Measurements from ENCODE around the gene NFYC.

The NFYC gene

DNA sequence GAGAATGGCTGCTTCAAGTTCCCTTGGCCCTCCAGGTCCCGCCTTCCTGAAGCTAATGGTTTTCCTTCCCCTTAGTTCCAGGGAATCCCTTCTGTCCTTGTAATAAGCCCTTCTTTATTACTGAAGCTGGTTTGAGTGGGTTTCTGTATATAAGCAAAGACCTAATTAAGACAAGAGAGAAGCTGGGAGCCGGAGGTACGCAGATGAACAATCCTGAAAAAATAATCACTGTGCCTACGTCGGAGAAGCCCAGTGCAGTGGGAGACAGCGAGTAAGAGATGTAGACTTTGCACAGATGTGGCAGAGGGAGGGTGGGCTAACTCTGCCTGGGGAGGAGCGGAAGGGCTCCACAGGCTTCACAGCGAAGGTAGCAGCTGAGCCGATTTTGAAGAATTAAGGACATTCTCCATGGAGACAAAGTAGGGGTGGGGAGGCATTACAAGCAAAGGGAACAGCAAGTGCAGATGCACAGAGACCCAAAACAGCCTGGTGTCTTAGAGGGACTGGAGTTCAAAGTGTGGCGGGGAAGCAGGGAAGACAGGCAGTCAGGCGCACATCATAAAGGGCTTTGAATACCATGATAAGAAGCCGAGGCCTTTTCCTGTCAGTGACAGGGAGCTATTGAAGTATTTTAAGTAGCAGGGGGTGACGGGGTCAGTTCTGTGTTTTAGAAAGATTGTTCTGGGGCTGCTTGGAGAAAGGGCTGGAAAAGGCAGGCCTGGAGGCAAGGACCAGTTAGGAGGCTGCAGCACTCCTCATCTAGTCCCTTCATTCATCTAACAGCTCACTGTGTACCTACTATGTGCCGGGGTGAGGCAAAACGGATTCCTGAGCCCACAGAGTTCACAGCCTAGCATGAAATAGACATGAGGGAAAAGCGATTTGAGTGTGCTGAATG is 32.5 kb upstream of the NFYC start:
- DNase-seq (ENCODE audit: low spot score) = no peak
- in situ Hi-C loops (cut with MboI; ENCODE audit: low sequenced_read_pairs, unreplicated experiment) = no loop called here
- TF ChIP-seq, protein P1, sequence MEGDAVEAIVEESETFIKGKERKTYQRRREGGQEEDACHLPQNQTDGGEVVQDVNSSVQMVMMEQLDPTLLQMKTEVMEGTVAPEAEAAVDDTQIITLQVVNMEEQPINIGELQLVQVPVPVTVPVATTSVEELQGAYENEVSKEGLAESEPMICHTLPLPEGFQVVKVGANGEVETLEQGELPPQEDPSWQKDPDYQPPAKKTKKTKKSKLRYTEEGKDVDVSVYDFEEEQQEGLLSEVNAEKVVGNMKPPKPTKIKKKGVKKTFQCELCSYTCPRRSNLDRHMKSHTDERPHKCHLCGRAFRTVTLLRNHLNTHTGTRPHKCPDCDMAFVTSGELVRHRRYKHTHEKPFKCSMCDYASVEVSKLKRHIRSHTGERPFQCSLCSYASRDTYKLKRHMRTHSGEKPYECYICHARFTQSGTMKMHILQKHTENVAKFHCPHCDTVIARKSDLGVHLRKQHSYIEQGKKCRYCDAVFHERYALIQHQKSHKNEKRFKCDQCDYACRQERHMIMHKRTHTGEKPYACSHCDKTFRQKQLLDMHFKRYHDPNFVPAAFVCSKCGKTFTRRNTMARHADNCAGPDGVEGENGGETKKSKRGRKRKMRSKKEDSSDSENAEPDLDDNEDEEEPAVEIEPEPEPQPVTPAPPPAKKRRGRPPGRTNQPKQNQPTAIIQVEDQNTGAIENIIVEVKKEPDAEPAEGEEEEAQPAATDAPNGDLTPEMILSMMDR (IDR thresholded peaks at IDR 0.05; ENCODE audit: borderline replicate concordance, control extremely low read depth, extremely low read depth, insufficient read depth, missing control alignments) = no peak

DNA sequence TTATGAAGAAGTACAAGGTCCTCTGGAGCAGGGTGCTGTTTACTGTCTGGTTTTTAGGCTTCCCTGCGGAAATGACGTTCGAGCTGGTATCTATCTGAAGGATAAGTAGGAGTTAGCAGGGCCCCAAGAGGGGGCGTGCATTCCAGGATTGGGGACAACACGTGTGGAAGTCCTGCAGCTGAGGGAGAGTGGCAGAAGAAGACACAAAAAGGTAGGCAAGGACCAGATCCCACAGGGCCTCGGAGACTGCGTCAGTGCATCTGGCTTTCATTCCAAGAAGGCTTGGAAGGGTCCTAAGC is 31.9 kb upstream of the NFYC start:
- in situ Hi-C loops (cut with MboI; ENCODE audit: low sequenced_read_pairs, unreplicated experiment) = no loop called here
- TF ChIP-seq, protein P1 (IDR thresholded peaks at IDR 0.05; ENCODE audit: borderline replicate concordance, control extremely low read depth, extremely low read depth, insufficient read depth, missing control alignments) = no peak
- DNase-seq (ENCODE audit: low spot score) = no peak

DNA sequence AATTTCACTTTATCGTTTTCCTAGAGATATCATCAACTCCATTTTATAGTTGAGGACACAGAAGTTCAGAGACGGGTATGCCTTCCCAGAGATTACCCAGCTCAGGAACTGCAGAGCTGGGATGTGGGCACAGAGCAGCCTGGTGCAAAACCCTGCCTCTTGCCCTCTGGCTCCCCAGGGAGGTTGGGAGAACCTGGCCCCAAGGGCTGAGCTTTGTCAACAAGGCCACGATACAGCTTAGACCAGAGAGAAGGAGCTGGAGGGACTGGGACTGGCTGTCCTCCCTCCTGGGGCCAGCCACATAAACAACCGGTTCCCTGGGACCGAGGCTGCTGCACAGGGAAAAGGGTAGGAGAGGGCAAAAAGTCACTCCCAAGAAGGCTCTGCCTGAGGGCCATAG is 29.8 kb upstream of the NFYC start:
- no peak for DNase-seq (ENCODE audit: low spot score)

DNA sequence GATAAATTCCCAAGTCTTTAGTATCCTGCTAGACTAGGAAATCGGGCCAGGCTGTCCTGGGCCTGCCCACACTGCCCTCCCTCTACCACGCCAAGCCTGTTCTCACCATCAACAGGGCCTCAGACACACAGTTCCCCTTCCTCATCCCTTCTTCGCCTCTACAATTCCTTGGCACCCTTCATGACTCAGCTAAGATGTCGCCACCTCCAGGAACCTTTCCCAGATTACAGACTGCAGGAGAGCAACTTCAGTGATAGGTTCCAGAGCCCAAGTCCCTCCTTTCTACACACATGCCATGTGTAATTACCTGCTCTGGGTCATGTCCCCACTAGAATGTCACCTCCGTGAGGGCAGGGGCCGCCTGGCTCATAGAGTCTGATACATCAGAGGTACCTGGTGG is 29.4 kb upstream of the NFYC start:
- no peak for DNase-seq (ENCODE audit: low spot score)
- TF ChIP-seq, protein P1 (IDR thresholded peaks at IDR 0.05; ENCODE audit: borderline replicate concordance, control extremely low read depth, extremely low read depth, insufficient read depth, missing control alignments) = no peak
- in situ Hi-C loops (cut with MboI; ENCODE audit: low sequenced_read_pairs, unreplicated experiment) = no loop called here

More for the DNA sequence above, 29.8 kb upstream of the NFYC start:
- in situ Hi-C loops (cut with MboI; ENCODE audit: low sequenced_read_pairs, unreplicated experiment) = no loop called here
- TF ChIP-seq, protein P1 (IDR thresholded peaks at IDR 0.05; ENCODE audit: borderline replicate concordance, control extremely low read depth, extremely low read depth, insufficient read depth, missing control alignments) = no peak

DNA sequence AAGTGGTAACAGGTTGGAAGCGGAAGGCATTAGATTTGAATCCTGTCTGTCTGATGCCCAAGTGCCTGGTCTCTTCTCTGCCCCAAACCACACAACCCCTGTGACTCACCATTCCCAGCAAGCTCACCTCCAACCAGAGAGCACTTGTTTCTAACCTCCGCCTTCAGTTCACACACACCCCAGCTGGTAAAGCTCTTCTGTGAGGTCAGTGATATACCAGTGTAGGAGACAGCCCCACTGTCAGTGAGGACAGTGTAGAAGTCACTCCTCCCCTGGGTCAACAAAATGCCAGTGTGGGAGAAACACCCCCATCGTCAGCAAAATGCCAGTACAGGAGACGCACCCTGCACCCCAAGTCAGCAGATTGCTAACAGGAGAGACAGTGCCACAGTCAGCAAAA is 28.6 kb upstream of the NFYC start:
- DNase-seq (ENCODE audit: low spot score) = no peak
- TF ChIP-seq, protein P1 (IDR thresholded peaks at IDR 0.05; ENCODE audit: borderline replicate concordance, control extremely low read depth, extremely low read depth, insufficient read depth, missing control alignments) = no peak
- in situ Hi-C loops (cut with MboI; ENCODE audit: low sequenced_read_pairs, unreplicated experiment) = no loop called here

DNA sequence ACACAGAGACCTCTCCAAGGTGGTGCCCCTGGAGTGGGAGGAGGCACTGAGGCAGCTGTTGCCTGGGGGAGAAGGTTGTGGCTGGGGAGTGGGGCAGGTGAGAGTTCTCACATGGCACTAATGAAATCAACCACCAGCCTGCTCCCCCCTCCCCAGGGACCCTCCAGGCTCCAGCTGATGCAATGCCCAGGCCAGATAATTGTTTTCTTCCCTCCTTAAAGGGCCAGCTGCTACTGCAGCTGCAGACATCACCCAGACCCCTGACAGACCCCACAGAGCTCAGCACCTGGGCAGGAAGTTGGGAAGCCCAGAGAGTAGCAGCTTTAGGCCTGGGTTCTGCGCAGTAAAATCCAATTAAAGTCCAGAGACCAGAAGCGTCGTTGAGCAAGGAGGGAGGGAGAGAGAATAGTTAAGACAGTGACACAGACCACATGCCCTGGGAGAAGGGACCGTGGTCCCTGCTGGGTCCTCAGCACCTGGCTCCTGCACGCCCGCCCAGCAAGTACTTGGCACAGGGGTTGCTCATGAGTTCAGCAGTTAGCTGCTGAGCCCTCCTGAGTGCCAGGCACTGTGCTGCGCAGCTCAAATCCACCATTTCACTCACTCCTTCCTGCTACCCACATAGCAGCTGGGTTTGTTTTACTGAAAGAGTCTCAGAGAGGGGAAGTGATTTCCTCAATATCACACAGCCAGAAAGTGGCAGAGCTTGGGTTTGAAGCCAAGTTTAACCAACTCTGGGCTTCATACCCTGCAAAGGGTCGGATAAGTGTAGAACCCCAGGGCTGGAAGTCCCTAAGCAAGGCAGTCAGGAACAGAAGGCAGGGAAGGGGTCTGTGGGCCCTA is 28.0 kb upstream of the NFYC start:
- no peak for DNase-seq (ENCODE audit: low spot score)
- TF ChIP-seq, protein P1 (IDR thresholded peaks at IDR 0.05; ENCODE audit: borderline replicate concordance, control extremely low read depth, extremely low read depth, insufficient read depth, missing control alignments) = no peak
- in situ Hi-C loops (cut with MboI; ENCODE audit: low sequenced_read_pairs, unreplicated experiment) = no loop called here

Measured in GM13976 (cell line).